LNCAP (cell line): ENCODE results near the gene CAB39.

Source experiments
- TF ChIP-seq, protein P1 (sequence below): fragments of 450-650 bp; IDR thresholded peaks from 2 replicates; pipeline ENCODE4 v1.5.1; 2017; ENCODE audit warnings: mild to moderate bottlenecking

The CAB39 gene

GRCh38 chr2:230668939-230669303 is 43.7 kb upstream of the CAB39 start:
- TF ChIP-seq, protein P1, sequence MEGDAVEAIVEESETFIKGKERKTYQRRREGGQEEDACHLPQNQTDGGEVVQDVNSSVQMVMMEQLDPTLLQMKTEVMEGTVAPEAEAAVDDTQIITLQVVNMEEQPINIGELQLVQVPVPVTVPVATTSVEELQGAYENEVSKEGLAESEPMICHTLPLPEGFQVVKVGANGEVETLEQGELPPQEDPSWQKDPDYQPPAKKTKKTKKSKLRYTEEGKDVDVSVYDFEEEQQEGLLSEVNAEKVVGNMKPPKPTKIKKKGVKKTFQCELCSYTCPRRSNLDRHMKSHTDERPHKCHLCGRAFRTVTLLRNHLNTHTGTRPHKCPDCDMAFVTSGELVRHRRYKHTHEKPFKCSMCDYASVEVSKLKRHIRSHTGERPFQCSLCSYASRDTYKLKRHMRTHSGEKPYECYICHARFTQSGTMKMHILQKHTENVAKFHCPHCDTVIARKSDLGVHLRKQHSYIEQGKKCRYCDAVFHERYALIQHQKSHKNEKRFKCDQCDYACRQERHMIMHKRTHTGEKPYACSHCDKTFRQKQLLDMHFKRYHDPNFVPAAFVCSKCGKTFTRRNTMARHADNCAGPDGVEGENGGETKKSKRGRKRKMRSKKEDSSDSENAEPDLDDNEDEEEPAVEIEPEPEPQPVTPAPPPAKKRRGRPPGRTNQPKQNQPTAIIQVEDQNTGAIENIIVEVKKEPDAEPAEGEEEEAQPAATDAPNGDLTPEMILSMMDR = no peak

DNA sequence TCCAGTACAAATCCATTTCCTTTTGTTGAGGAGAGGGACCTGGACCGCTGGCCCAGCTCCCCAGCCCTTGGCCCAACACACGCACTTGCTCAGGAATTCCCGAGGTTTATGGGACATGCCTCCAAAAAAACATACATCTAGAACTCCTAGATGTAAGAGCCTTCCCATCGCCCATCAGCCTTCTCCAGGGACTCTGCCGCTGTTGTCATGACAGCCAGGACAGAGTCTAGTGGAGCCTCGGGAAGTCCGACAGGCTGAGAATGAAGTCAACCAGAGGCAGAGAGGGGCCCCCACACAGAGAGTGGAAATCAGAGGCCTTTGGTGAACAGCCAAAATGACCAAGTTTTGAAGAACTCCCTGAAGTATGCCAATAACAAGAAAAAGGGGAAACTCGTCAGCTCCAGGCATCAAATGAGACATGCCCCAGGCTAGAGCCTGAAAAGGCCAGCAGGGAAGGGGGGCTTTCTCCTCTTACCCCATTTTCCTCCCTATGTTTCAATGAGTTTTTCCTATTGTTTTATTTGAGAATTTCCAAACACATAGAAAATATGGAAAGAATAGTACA is 43.2 kb upstream of the CAB39 start:
- TF ChIP-seq, protein P1 = no peak

GRCh38 chr2:230671117-230671516 is 41.5 kb upstream of the CAB39 start:
- TF ChIP-seq, protein P1 = no peak

DNA sequence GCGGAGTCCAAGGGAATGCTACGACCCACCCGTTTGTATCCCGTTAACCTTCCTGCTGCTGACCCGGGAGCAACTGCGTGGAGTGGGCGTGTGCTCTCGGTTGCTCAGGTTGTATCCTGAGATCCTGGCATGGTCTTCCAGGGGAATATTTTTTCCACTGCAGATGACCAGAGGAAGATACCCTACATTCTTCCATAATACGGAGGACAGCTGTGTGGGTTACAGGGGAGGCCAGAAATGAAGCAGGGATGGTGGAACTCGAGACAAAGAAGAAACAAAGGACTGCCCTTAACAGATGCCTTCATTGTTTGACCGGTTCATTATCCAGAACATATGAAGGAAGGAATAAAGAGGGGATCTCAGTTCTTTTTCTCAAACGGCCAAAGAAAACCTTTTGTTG is 39.8 kb upstream of the CAB39 start:
- TF ChIP-seq, protein P1 = no peak

DNA sequence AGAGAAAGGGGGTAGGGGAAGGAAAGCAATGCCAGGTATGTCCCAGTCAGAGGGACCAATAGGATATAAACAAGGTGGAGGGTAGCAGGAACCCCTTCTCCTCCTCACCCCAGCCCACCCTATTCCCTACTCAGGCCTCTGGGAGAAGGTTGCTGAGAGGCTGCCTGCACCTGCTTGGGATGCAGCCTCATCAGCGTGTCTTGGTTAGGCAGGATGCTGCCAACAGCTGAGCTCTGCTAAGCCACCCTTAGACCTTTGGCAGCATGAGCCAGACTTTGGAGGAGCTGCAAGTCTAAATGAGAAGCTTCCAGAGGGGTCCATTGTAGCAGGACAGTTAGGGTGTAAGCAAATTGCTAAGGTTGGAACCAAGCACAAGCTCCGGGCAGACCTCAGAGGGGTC is 38.2 kb upstream of the CAB39 start:
- TF ChIP-seq, protein P1 = no peak

DNA sequence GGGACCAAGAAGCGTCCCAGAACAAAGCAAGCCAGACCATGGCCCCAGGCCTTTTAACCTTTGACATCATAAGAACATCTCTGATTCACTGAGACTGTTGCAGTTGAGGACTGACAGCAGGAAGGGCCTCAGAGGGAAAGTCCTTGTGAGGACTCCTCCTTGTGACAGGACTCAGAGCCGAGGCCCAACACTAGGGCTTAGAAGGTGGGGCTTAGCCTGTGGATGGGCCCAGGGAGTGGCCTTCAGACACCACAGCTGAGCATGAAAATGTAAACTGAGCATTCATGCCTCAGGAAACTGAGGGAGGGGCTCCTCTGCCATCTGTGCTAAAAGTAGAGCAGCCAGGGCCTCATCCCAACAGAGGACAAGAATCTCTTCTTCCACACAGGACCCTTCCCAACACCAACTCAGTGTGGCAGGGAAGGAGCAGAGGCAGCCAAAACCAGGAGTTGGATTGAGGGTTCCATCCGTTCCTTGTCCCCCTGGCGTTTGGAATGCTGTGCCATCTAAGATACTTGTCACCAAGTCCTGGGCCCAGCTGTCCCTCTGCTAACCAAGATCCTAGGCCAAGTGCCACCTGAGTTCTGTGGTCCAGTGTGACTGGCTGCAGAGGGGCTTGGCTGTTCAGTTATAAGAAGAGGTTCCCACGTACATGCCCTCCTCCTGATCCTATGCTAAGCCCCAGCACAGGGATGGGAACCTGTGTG is 37.5 kb upstream of the CAB39 start:
- TF ChIP-seq, protein P1 = no peak

DNA sequence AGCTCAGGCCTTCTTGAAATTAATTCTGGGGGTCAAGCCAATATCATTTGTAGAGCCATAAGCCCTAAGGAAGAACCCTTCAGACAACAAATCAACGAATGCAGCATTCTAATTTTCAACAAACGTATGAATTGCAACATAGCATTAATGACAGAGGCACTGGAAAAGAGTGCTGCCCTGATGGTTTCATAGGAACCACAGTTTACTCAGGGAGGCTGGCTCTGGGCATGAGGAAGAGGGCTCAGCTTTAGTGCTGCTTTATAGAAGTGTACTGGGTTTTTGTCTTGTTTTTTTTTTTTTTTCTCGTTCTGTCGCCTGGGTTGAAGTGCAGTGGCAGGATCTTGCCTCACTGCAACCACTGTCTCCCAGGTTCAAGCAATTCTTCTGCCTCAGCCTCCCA is 36.1 kb upstream of the CAB39 start:
- TF ChIP-seq, protein P1 = no peak
